Measurements from ENCODE around the gene XKRX. TPM values are rescaled to one million over a fixed set of nuclear protein-coding genes. Genes with fewer than 3 reads are reported as not detected.

Gene XKRX
- total RNA-seq, 8 experiments from 2014 or later: 0.05 to 0.24 (median 0.14) TPM

DNA sequence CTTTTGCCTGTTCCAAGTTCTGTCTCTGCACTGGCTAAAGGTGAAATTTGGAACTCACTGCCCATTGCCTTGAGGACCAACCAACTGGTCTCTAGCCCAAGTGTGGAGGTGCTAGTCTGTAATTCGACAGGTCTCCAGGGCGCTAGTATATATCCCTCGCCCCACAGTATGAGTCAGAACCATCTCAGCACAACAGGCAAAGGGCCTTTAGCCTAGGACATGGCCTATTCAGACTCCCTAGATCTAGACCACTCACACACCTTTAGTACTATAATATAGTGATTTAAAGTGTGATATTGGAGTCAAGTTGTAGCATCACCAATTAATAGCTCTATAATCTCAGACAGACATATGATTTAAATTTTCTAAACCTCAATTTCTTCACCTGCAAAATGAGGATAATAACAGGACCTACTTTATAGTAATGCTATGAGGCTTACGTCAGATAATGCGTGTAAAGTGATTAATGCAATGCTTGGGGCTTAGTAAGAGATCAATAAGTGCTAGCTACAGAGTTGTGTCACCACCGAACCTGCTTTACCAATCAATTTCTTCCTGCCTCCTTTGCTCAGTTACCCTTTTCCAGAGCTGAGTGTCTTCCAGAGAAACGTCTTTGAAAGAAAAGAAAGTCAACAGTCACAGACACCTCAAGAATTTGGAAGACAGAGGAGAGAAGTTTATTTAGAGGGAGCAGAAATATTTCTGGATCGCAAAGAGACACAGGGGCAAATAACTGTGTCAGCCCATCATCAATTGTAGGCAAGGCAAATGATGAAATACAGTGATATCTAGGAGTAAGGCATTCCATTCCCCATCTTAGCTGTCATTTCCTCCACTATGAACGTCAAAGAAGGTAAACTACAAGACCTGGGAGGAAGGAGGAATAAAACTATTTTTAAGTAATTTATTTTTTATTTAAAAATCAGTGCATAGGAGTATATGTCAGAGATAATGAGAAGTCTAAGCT is 56.8 kb downstream of the XKRX start:
- H3K4me3 ChIP-seq: no peak overlapping the region
- no peak overlapping the region for H3K27ac ChIP-seq
- in situ Hi-C loops (cut with MboI; ENCODE audit: low pct_unique_long_range_greater_than_20kb in 2 of 9, low sequenced_read_pairs in 9 of 9, unreplicated experiment in 9 of 9): no loop called here
- peak in 3 of 8 experiments; percentile 50 to 74 (median 61) for ATAC-seq (replicated peaks in 6 of 8)
- no peaks in the 10 kb centered on the region for H3K4me1 ChIP-seq (replicated peaks in 1 of 2)
- WGBS, 10 experiments: 27 to 82% (median 50%) methylated on average over 1 to 6 of the region's 9 CpGs; no CpG with 5 or more reads in 3 of the 10 experiments

DNA sequence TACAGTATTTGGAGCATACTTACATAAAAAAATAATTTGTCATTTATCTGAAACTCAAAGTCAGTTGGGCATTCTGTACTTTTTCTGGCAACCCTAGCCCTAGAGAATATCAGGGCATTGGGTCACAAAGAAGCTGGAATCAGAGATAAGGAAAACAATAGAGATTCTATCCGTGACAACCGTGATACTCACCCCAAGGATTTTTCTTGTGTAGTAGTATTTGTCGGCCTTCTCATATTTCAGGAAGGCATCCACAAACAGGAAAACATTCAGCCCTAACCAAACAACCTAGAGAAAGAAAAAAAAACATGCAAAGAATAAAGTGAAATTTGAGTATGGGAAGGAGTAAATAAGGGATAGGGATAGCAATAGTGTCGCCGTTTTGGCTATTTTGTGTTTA is 58.2 kb downstream of the XKRX start:
- 35 to 100% (median 95%) methylated on average over 2 to 5 of the region's 5 CpGs; no CpG with 5 or more reads in 4 of the 10 experiments for WGBS, 10 experiments
- in situ Hi-C loops (cut with MboI; ENCODE audit: low pct_unique_long_range_greater_than_20kb in 2 of 9, low sequenced_read_pairs in 9 of 9, unreplicated experiment in 9 of 9): no loop called here

GRCh38 chrX:100868273-100868672 is 60.4 kb downstream of the XKRX start:
- WGBS, 10 experiments: 50 to 100% methylated on average over 1 of the region's 2 CpGs; no CpG with 5 or more reads in 8 of the 10 experiments

More for the DNA sequence above, 58.2 kb downstream of the XKRX start:
- Histone ChIP-seq H3K4me3 (no peak overlapping the region), H3K4me1 (replicated peaks in 1 of 2) (no peaks in the 10 kb centered on the region), H3K27ac (no peak overlapping the region)
- ATAC-seq (replicated peaks in 6 of 8): no peak

DNA sequence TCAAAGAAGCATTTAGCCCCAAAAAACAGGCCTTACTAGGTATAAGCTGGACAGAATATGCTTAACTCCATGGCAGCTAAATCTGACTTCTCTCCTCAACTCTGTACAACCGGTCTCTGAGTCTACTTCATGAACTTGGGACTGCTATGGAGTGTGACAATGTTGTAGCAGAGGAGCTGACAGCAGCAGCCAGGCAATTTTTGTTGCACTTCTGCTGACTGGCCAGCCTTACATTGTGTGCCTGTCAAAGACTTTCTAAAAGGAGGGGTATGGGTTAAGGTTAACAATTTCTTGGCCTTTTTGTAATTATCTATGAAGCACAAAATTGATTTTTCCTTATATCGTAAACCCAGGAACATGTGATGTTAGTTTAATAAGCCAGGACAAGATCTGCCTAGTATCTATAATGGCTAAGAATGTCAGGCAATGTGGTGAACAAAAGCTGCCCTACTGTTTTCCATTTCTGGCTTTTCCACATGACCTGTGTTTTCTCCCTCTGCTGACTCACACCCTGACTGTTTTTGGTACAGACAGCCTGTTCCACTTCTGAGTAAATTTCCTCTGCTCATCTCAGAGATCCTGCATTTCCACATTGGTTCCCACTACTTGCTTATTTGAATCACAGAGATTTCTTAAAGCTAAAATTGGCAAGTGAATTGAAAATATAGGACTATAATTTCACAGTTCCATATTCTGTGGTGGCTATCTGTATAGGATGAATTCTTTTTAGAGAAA is 63.9 kb downstream of the XKRX start:
- no peak overlapping the region for H3K4me3 ChIP-seq
- ATAC-seq (replicated peaks in 6 of 8): peak in 7 of 8 experiments; percentile 64 to 87 (median 78)
- in situ Hi-C loops (cut with MboI; ENCODE audit: low pct_unique_long_range_greater_than_20kb in 2 of 9, low sequenced_read_pairs in 9 of 9, unreplicated experiment in 9 of 9): no loop called here
- H3K4me1 ChIP-seq (replicated peaks in 1 of 2): peaks cover 0 to 7% of the 10 kb centered on the region in 2 donors
- 40 to 63% (median 60%) methylated on average over 1 of the region's 2 CpGs; no CpG with 5 or more reads in 7 of the 10 experiments for WGBS, 10 experiments
- no peak overlapping the region for H3K27ac ChIP-seq

More at GRCh38 chrX:100868273-100868672, 60.4 kb downstream of the XKRX start:
- in situ Hi-C loops (cut with MboI; ENCODE audit: low pct_unique_long_range_greater_than_20kb in 2 of 9, low sequenced_read_pairs in 9 of 9, unreplicated experiment in 9 of 9): no loop called here
- no peak overlapping the region for H3K4me3 ChIP-seq
- ATAC-seq (replicated peaks in 6 of 8): no peak
- no peak overlapping the region for H3K27ac ChIP-seq
- H3K4me1 ChIP-seq (replicated peaks in 1 of 2): peaks cover 0 to 7% of the 10 kb centered on the region in 2 donors

Other genes starting within 250 kb of the XKRX start
- gene SYTL4, start 196.8 kb downstream of the XKRX start, total RNA-seq: 10 to 100 TPM in 3 of 8 experiments, 1 to 10 TPM in 2, under 1 TPM in 3; 0.22 to 20.7 (median 3.2) TPM
- 10 to 100 TPM; 10.1 to 28.0 (median 17.5) TPM for gene CSTF2, start 108.5 kb downstream of the XKRX start, total RNA-seq
- gene NOX1, start 54.6 kb downstream of the XKRX start, total RNA-seq: not detected
- gene ARL13A, start 40.8 kb upstream of the XKRX start, total RNA-seq: not detected
- 10 to 100 TPM in 2 of 8 experiments, 1 to 10 TPM in 6; 2.7 to 17.5 (median 6.4) TPM for gene TRMT2B, start 123.2 kb upstream of the XKRX start, total RNA-seq
- gene TMEM35A, start 150.0 kb upstream of the XKRX start, total RNA-seq: 10 to 100 TPM in 5 of 8 experiments, 1 to 10 TPM in 1, under 1 TPM in 1, not detected in 1; 0.45 to 58.0 (median 24.6) TPM
- 10 to 100 TPM in 2 of 8 experiments, 1 to 10 TPM in 4, under 1 TPM in 2; 0.20 to 13.6 (median 2.3) TPM for gene CENPI, start 169.3 kb upstream of the XKRX start, total RNA-seq

All from motor neuron (in vitro differentiated cells).